Measurements from ENCODE around the gene TAF5L.

Gene TAF5L

DNA sequence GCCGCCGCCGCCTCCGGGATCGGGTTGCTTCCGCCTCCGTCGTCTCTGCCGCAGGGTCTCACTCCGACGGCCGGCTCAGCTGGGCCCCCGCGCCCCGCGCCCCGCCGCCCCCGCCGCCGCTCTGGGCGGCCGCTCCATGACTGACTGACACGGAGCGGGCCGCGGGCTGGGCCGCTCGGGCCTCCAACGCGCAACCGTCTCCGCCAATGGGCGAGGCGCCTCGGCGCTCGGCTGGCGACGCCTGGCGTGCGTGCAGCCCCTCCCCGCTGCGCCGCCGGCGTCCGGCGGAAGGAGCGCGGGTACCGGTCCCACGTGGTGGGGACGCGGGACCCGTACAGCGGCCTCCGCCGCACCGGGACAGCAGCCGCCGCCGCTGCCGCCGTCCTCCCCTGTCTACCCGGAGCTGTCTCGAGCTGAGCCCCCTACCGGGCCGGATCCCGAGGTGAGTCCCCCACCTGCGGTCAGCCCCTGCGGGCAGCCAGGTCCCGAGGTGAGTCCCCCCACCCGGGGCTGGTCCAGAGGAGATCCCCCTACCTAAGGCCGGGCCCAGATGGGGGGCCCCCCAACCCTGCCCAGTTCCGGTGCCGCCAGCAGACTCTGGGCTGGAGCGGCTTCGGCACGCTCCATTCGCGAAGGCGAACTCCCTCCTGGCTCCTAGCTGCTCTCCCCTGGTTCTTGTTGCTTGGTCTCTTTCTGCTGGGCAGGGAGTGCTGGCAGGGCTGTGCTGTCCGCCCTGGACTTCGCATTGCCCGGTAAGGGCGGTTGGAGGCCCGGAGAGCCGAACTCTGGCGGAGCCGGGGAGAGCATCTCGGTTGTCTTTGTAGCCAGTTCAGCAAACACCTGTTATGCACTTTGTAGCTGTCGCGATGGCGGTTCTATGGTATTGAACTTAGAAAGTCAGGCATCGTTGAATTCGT lies at the start of gene TAF5L, which contains the start of gene URB2:
TSS of gene TAF5L (minus strand) at position 208 of the 917 bp plus-strand sequence. CDS start 11,640 bp downstream, outside the sequence.
TSS of gene URB2 (plus strand) at position 333 of the 917 bp plus-strand sequence. CDS start 1,387 bp downstream, outside the sequence.
- peak; percentile 85 for DNase-seq

DNA sequence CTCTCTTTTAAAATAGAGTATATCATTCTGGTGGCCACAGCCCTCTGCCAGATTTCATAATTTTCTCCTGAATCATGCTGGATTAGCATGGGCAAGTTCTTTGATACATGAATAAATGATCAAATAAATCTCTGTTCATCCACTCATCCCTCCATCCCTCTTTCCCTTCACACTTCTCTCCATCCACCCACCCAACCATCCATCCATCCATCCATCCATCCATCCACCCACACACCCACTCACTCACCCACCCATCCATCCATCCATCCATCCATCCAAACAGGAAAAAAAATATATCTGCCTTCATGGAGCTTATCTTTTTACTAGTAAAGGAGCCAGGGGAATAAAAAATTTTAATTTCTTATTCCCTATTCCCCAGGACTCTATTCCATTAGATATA lies 49.5 kb upstream of the TAF5L start:
- DNase-seq, result no peak

DNA sequence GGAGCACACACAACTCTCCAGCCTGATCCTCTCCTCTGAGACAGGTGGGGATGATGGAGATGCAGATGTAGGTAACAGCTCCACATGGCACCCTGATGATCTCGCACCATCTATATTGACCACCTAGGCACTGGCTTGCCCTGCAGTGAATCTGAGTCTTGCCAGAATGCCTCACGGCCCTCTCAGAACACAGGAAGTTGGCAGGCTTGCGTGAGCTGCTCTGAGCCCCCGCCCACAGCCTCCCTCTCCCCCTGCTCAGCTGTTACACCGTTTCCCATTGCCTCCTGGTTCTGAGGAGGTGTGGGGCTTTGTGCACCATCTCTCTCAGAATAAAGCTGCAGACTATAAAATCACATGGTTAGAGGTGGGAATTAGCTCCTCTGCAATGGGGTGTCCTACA lies 48.1 kb upstream of the TAF5L start:
- no peak for DNase-seq

DNA sequence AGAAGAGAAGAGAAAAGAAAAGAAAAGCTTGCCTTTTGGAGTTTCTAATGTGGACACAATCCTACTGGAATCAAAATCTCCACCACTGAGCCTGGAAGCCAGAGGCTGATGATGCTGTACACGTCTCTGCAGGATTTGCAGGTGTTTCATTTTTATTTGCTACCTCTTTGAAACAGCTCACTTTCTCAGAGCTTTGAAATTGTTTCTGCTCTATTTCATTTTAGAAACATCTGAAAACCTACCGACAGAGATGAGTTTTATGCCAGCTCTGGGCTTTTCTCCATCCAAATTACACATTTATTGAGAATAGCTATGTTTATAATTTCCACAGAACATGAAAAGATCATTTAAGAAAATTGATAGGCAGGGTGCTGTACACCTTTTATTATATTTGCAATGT lies 46.3 kb upstream of the TAF5L start:
- no peak for DNase-seq

DNA sequence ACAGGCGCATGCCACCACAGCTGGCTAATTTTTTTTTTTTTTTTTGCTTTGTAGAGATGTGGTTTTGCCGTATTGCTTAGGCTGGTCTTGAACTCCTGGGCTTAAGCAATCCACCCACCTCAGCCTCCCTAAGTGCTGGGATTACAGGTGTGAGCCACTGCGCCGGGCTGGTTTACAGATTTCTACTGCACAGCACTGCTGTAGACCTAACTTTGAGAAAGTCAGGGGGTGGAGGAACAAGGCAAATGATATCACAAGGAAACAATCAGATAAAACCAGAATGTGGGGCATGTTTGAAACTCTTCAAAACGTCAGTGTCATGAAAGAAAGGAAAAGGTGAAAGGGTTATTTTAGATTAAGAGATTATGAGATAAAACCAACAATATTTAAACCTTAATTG lies 45.4 kb upstream of the TAF5L start:
- no peak for DNase-seq

DNA sequence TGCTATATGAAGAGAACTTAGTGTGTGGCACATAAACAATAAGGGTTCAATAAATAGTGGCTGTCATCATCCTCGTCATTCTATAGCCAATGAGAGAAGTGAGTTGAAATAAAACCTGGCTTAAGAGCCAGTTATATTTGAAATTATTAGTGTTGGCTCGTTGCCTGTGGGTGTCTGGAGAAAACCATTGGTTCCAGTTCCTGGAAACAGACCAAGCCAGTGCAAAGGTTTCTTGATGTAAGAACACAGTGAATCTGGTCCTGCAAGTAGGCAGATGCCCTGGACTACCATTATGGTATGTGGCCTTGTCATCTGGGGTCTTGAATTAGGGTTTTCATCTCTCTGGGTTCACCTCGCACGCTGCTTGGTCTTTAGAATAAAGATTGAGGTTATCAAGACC lies 43.4 kb upstream of the TAF5L start:
- DNase-seq, result no peak

DNA sequence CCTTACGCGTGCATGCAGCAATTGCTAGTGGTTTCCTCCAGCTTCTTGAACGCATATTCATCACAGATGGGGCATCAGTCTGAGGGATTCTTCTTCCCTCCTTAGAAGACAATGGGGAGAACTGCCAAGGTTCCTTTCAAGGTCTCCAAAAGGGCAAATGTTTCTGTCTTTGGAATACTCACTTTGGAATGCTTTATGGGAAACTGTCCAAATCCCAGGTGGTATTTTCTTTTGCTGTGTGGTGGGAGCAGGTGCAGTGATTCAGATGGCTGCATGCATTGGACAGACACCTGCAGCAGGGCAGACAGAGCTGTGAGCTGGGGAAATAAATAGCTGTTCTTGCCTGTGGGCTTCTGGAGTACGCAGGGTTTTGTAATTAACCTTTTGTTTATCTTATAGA lies 40.7 kb upstream of the TAF5L start:
- no peak for DNase-seq

DNA sequence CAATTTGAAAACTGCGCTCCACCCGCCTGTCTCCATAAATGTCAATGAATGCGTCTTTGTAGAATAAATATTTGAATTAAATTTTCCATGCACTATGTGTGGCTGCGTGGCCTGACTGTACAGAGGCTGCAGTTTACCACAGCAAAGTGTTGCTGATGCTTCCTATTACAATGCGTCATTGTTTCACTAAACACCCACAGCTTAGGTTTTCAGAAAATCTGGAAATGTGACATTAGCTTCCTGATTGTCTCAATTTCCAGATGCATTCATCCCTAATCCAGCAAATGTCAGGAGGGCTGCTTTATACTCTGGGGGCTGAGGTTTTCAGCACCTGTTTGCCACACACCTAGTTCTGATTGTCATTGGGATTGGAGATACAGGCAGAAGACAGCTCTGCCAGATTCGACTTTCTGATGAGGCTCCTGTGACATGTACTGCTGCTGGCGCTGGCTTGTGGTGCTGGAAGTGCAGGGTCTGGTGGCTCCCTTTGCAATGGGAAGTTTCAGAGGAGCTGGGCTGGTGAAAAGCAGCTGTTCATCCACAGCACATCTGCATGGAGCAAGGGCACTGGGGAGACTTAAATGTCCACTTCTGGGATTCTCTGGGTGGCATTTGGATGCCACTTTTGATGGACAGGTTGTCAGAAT lies 40.1 kb upstream of the TAF5L start:
- no peak for DNase-seq

DNA sequence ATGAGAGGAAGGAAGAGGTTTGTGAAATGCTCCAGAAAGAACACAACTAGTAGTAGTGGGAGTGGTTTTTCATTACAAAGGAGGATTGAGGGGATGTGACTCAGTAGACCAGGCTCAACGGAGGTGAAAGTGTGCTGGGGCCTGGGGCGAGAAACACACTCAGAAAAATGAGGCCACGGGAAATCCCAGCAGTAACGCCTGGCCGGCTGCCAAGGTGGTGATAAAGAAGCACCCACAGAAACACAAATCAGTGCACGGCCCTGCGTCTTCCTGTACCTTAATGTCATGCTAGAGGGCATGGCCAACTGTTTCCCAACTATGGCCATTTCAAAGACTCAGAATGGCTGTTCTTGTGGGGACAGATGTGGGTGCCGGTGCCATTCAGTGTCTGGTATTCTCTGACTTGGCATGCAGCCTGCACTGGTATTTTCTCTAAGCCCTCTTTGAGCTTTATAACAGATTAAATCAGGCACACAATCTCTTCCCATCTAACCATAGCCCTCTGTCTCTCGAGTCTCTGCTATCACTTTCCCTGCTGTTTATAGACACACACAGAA lies 38.3 kb upstream of the TAF5L start:
- DNase-seq, result no peak

DNA sequence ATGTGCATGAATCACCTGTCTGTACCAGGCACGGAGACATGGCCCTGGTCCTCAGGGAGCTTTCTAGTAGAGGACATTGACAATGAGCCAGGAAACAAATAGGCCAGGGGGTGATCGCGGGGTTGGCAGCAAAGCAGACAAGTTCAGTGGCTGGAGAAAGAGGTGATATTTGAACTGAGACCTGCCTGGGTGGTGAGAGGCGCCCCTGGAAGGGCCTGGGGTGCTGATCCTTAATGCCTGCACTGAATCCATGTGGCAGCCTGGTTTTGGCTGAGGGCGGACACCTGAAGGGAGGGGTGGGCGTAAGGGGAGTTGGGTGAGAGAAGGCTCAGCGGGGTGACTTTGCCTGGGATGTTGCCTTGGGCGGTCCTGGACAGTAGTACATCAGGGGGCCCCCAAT lies 36.0 kb upstream of the TAF5L start:
- no peak for DNase-seq

DNA sequence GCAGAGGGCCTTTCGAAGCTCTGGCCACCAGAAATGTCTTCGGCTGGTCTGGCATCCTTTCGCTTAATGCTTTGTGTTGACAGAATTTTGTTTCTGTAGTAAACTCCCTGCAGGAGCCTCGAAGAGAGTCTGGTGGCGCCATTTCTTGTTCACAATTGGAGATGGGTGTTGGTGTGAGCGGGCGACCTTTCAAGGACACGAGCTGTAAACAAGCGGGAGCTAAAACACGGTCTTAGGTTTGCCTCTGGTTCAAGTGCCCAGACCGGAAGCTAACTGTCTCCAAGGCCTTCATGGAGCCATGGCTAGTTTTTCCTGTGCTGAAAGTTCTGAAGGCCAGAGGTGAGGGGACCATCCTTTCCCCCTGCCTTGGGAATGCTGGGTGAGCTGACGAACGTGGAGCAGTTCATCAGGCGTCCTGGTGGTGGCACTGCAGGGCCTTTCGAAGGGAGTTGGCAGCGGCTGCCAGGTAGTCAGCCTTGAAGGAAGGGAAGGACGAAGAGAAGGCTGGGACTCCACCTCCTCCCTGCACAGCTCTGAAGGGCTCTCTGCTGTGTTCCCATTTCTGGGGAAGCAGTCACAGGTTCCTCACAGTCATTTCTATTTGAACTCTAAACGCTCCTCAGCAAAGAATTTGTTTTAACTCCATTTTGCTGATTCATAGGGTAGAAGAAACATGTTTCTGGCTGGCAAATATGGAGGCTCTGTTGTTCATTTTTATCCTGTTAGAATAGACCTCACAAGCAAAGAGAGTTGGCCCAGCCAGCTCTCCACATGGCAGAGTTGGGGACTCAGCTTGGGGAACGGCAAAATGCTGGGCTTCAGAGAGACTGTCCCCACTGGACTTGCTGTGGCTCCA lies 35.3 kb upstream of the TAF5L start:
- DNase-seq, result peak; percentile 78

DNA sequence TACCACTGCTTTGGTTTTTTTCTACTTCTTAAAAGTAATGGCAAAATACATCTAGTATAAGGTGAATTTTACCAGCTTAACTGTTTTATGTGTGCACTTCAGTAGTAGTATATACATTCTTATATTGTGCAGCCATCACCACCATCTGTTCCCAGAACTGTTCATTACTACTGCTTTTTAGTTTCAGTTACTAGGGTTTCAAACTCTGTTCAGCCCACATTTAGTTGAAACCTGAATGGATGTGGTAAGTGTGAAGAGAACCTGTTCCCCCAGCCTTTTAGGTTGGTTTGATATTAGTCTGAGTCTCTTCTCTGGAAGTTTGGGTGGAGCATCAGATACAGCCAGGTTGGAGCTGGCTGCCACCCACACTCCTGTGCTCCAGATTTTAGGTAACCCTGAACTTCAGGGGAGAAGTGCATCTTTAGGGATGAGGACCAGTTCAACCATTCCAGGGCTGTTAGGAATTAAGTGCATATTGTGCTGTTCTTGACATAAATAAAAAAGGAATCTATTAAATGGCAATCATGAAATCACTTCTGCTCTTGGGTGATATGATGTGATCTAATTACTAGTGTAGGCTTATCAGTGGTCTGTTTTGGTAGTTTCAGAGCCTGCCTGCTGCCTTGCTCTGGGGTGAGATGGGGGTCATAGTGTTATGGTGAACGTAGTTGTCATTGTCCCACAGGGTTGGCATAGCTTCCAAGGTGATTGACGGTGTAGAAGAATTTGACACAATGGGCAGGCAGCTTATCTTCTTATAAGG lies 32.3 kb upstream of the TAF5L start:
- no peak for DNase-seq

DNA sequence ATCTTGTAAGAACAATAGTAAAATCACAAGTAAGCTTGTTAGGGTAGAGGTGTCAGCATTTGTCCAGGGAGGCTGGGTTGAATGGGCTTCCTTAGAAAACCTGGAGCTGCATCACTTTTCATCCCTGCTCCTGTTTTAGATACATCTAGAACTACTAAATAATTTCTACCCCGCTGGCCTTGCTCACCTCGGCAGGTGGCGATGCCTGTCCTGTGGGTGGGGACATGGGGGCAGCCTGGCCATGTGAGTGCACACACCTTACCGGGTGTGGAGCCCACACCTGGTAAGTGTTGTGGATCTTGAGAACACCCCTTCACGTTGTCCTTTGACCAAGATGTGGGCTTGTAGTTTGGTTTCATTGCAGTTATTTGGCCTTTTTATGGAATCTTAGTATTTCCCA lies 29.9 kb upstream of the TAF5L start:
- DNase-seq, result no peak

DNA sequence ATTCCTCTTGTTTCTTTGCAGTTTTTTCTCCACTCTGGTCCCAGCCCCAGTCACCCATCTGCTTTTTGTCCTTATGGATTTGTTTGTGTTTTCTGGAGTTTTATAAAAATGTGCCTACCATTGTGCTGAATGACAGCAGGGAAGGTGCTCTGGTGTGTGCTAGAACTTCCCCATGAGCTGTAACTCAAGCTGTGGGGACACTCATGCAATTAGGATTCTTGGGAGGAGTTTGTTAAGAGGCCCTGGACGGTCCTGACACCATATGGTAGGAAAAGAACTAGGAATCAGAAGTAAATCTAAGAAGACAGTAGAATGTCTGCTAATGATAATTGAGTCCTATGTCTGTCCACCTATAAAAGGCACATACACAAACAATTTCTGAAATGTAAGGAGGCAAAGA lies 27.5 kb upstream of the TAF5L start:
- DNase-seq, result no peak

DNA sequence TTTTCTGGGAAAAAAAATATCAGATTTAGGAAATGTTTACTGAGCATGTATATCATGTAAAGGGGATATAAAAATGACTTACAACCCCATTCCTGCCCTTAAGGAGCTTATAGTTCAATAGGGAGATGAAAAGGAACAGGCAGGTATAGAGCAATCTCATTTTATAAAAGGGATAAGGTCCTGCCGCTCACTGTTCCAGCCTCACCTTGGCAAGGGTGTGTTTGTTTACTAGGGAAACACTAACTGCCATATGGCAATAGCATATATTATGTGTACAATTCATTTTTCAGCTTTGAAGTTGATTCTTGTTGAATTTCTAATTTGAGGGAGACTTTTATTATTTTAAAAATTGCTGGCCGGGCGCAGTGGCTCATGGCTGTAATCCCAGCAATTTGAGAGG lies 25.6 kb upstream of the TAF5L start:
- no peak for DNase-seq

DNA sequence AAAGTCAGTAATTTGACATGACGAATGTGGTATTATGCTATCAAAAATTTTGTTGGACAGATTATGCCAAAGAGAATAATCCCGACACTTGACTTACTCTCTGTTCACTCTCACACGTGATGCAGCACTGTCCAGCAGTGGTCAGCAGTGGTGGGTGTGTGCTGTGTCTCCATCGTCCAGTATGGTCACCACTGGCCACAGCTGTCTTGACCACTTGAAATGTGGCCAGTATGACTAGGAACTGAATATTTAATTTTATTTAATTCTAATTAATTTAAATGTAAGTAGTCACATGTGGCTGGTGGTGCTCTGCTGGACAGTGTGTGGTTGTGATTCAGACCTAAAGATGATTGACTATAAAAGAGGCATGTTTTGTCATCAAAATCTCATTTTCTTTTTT lies 24.1 kb upstream of the TAF5L start:
- no peak for DNase-seq

DNA sequence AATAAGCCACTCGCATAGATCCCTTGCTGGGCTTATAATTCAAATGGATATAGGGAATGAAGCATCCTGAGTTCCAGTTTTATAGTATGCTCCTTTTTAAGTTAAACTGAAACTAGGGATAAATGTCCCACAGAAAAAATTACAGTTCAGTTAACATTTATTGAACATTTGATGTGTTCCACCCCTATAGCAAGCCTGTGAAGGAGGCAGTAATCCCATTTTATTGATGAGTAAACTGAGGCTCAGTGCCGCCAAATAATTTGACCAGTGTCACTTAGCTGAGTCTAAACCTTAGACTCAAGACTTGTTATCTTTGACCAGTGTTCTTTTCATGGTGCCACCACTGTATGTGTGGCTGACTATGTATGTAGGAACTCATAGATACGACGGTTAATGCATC lies 22.5 kb upstream of the TAF5L start:
- DNase-seq, result no peak

DNA sequence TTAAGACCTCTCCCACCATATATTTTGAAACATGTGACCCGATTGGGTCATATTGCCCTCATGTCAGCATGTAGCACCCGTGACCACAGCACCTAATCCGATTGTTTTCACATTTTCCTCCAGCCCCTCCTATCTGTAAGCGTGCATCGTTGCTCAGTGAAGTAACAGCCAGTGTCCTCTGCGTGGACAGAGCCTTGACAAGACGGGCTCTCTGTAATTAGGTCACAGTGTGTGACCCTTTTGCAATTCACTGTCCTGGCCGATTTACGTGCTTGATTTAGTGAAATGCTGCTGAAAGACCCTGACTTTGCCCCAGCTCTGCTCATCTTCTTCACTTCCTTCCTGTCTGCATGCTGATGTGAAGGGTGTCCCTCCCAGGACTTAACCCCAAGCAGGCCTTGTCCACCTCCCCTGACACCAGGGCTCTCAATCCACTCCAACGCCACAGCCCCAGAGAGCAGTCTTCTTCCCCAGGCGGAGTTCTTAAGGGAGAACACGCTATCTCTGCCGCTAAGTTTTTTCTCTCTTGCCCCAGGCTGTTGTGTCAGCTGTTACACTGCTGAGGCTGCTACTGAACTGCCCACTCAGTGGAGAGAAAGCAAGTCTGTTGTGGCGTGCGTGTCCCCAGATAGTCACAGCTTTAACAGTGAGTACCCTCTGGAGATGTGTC lies 19.5 kb upstream of the TAF5L start:
- DNase-seq, result no peak

DNA sequence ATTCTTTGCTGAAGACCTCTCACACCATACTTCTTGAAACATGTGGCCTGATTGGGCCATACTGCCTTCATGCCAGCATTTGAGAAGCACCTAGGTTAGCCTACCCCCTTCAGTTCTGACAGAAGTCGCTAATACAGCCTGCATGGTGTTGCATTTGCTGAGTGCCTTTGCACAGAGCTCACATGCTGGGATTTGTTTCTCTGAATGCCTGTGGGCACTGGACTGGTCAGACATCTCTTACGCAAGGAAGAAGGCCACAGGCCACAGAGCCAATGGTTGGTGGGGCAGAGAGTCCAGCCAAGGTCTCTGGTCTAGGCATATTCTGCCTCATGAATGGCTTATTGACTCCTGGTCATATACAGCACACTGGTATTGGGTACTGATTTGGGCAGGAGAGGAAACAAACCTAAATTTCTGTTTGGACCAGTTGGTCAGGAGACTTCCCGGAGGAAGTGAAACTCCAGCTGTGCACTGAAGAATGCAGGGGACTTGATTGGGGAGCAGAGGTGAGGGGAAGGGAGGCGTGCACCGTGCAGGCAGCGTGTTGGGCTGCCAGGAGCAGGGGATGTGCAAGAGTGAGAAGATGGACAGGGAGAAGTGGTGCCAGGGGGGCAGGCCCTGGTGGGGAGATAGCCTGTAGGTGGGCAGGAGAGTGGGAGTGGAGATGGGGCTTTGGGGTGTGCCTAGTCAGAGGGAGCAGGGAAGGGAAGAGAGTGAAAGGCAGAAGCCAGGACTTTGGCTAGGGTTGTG lies 18.2 kb upstream of the TAF5L start:
- DNase-seq, result no peak

DNA sequence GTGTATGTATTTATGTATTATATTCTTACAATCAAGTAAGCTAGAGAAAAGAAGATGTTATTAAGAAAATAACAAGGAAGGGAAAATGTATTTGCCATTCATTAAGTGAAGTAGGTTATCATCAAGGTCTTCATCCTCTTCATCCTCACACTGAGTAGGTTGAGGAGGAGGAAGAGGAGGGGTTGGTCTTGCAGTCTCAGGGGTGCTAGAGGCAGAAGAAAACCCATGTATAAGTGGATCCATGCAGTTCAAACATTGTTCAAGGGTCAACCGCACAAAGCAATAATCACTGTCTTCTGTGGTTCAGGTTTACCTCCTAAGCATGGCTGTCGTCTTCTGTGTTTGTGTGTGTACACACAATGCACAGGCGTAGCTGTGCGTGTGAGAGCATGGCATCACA lies 17.0 kb upstream of the TAF5L start:
- DNase-seq, result no peak

DNA sequence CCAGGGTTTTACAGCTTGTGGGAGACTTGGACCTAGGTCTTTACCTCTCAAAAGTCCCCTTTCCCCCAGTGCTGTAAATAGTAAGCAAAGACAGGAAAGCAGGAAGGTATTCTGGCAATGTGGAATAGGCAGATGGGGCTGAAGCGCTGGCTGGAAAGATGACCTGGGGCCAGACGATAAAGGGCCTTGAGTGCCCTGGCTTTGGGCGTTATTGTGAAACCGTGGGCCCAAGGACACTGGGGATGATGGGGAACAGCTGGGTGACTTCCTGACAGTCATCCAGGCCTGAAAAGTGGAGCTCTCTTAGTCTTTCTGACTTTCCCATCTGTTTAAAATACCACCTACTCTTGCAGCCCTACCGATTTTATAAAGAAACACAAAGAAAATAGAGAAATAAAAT lies 16.5 kb upstream of the TAF5L start:
- DNase-seq, result no peak
